ENCODE measurements around the gene COL1A1.

COL1A1 gene

GRCh38 chr17:50200457-50201275 is 765 bp downstream of the COL1A1 start:
- DNase-seq (ENCODE audit: low read depth in 3 of 3, low spot score in 1 of 3): peak; percentile 51 to 68 (median 59)

GRCh38 chr17:50199803-50200456 is 1.5 kb downstream of the COL1A1 start:
- peak; percentile 9 to 30 (median 15) for DNase-seq (ENCODE audit: low read depth in 3 of 3, low spot score in 1 of 3)

GRCh38 chr17:50199211-50199802 is 2.1 kb downstream of the COL1A1 start:
- DNase-seq (ENCODE audit: low read depth in 3 of 3, low spot score in 1 of 3): no peak

GRCh38 chr17:50198026-50198669 is 3.3 kb downstream of the COL1A1 start:
- peak in 2 of 3 donors; percentile 18 to 34 for DNase-seq (ENCODE audit: low read depth in 3 of 3, low spot score in 1 of 3)

GRCh38 chr17:50196826-50197225 is 4.6 kb downstream of the COL1A1 start:
- DNase-seq (ENCODE audit: low read depth in 3 of 3, low spot score in 1 of 3): no peak

- DNase-seq (ENCODE audit: low read depth in 3 of 3, low spot score in 1 of 3): no peak
Observed at GRCh38 chr17:50196036-50196435, 5.4 kb downstream of the COL1A1 start.

- DNase-seq (ENCODE audit: low read depth in 3 of 3, low spot score in 1 of 3): no peak
Observed at GRCh38 chr17:50194934-50195865, 6.2 kb downstream of the COL1A1 start.

- no peak for DNase-seq (ENCODE audit: low read depth in 3 of 3, low spot score in 1 of 3)
Observed at GRCh38 chr17:50194140-50194933, 7.1 kb downstream of the COL1A1 start.

- DNase-seq (ENCODE audit: low read depth in 3 of 3, low spot score in 1 of 3): no peak
Observed at GRCh38 chr17:50192618-50193291, 8.7 kb downstream of the COL1A1 start.

- DNase-seq (ENCODE audit: low read depth in 3 of 3, low spot score in 1 of 3): no peak
Observed at GRCh38 chr17:50192144-50192617, 9.2 kb downstream of the COL1A1 start.

- no peak for DNase-seq (ENCODE audit: low read depth in 3 of 3, low spot score in 1 of 3)
Observed at GRCh38 chr17:50191359-50192143, 9.9 kb downstream of the COL1A1 start.

- no peak for DNase-seq (ENCODE audit: low read depth in 3 of 3, low spot score in 1 of 3)
Observed at GRCh38 chr17:50190603-50191358, 10.7 kb downstream of the COL1A1 start.

- no peak for DNase-seq (ENCODE audit: low read depth in 3 of 3, low spot score in 1 of 3)
Observed at GRCh38 chr17:50190293-50190602, 11.2 kb downstream of the COL1A1 start.

- DNase-seq (ENCODE audit: low read depth in 3 of 3, low spot score in 1 of 3): no peak
Observed at GRCh38 chr17:50189550-50190292, 11.7 kb downstream of the COL1A1 start.

- DNase-seq (ENCODE audit: low read depth in 3 of 3, low spot score in 1 of 3): no peak
Observed at GRCh38 chr17:50188921-50189549, 12.4 kb downstream of the COL1A1 start.

- no peak for DNase-seq (ENCODE audit: low read depth in 3 of 3, low spot score in 1 of 3)
Observed at GRCh38 chr17:50188531-50188920, 12.9 kb downstream of the COL1A1 start.
